Body of pancreas (tissue), 4 donors: ENCODE data around the gene CCDC110. TPM values are rescaled to one million over a fixed set of nuclear protein-coding genes. Genes with fewer than 3 reads are reported as not detected.
A peak's percentile ranks its signal among the peaks of the same experiment; 100 is the strongest.

Experiments
- ATAC-seq: fragments of 150-250 bp; one replicate; pipeline ENCODE4 v1.9.1; 2016
- DNase-seq, 4 donors: peaks; one replicate each; pipeline ENCODE4 v3.0.0-alpha.2; 2019
- H3K27ac ChIP-seq, 4 donors: fragments of 200-600 bp; sonication (generic); 1 replicate in 3 of 4; 2 replicates in 1 of 4; pipeline versions ENCODE4 v1.5.1 to v1.6.1; 2016 to 2019; ENCODE audit warnings: mild to moderate bottlenecking in 1 of 4, mixed read lengths in 1 of 4, moderate library complexity in 1 of 4
- H3K27me3 ChIP-seq, 2 donors: fragments of 200-600 bp; sonication (generic); one replicate each; pipeline ENCODE4 v1.6.0; 2016; ENCODE audit warnings: mild to moderate bottlenecking in 1 of 2
- H3K36me3 ChIP-seq, 2 donors: fragments of 200-600 bp; sonication (generic); replicated peaks in 1 of 2; 2 replicates each; pipeline ENCODE4 v1.5.1; 2016; ENCODE audit warnings: low read depth in 2 of 2; ENCODE audit not compliant: insufficient read depth in 1 of 2
- H3K4me1 ChIP-seq: fragments of 200-600 bp; sonication (generic); one replicate; pipeline ENCODE4 v1.6.0; 2016
- H3K4me3 ChIP-seq, 2 donors: fragments of 200-600 bp; sonication (generic); 1 replicate in 1 of 2; 2 replicates in 1 of 2; pipeline ENCODE4 v1.5.1; 2016 to 2019
- H3K9me3 ChIP-seq, 3 donors: fragments of 200-600 bp; sonication (generic); 1 replicate in 2 of 3; 2 replicates in 1 of 3; pipeline ENCODE4 v1.5.1; 2016
- POLR2A ChIP-seq, 3 donors: fragments of 450-650 bp; IDR thresholded peaks; one replicate each; pipeline ENCODE4 v1.6.1; 2016; ENCODE audit warnings: antibody characterized with exemption in 3 of 3, mild to moderate bottlenecking in 2 of 3
- WGBS, 2 donors: methylation state at CpG; one replicate each; pipeline ENCODE4 v1.1.5; 2017; 5-methylcytosine and 5-hydroxymethylcytosine counted together
- intact Hi-C: fragments of 100-400 bp; cut with DNase I; formaldehyde crosslinking; loops from one replicate; pipeline ENCODE4 v1.15.1; 2023
- total RNA-seq, 2 donors: library from RNA; depleted of rRNA; stranded (reverse); fragments of >200 nt; gene quantifications; one replicate each; pipeline ENCODE4 v1.1.0, GENCODE V29; 2016
- TF ChIP-seq, protein P1 (sequence below), 7 experiments: fragments of 450-650 bp in 4 of 7; fragments of 200-600 bp in 3 of 7; sonication (generic) in 3 of 7; IDR thresholded peaks; one replicate each; pipeline ENCODE4 v1.5.1; 2016 to 2019; ENCODE audit warnings: antibody characterized with exemption in 7 of 7

Gene CCDC110
- total RNA-seq, 2 donors from 2014 or later, result 15.3 to 20.1 TPM

DNA sequence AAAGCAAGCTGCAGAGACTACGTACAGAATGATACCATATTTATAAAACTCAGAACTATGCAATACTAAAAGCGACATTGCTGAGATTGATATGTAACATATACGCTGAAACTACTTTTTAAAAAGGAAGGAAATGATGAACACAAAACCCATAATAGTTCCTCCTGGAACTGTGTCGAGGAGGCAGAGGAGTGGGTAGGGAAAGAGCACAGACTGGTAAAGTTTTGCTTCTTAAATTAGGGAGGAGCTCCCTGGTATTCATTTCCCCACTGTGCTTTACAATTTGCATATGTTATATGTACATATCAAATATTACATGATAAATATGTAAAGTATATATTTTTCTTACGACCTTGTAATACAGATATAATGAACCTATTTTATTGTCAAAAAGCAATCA is 59.7 kb downstream of the CCDC110 start:
- no peaks in the 10 kb centered on the region for H3K9me3 ChIP-seq
- H3K27me3 ChIP-seq, result no peaks in the 10 kb centered on the region
- H3K4me1 ChIP-seq, result peaks cover 3% of the 10 kb centered on the region
- no peak overlapping the region for H3K4me3 ChIP-seq
- TF ChIP-seq, protein P1, sequence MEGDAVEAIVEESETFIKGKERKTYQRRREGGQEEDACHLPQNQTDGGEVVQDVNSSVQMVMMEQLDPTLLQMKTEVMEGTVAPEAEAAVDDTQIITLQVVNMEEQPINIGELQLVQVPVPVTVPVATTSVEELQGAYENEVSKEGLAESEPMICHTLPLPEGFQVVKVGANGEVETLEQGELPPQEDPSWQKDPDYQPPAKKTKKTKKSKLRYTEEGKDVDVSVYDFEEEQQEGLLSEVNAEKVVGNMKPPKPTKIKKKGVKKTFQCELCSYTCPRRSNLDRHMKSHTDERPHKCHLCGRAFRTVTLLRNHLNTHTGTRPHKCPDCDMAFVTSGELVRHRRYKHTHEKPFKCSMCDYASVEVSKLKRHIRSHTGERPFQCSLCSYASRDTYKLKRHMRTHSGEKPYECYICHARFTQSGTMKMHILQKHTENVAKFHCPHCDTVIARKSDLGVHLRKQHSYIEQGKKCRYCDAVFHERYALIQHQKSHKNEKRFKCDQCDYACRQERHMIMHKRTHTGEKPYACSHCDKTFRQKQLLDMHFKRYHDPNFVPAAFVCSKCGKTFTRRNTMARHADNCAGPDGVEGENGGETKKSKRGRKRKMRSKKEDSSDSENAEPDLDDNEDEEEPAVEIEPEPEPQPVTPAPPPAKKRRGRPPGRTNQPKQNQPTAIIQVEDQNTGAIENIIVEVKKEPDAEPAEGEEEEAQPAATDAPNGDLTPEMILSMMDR (IDR thresholded peaks at IDR 0.05), result no peak
- ATAC-seq (no peak), DNase-seq (no peak)
- H3K36me3 ChIP-seq, result peaks cover 0 to 7% of the 10 kb centered on the region in 2 donors
- no peak overlapping the region for H3K27ac ChIP-seq
- WGBS, 2 donors, result 78 to 83% methylated on average over 5 of the region's 5 CpGs
- intact Hi-C loops, result no loop called here

DNA sequence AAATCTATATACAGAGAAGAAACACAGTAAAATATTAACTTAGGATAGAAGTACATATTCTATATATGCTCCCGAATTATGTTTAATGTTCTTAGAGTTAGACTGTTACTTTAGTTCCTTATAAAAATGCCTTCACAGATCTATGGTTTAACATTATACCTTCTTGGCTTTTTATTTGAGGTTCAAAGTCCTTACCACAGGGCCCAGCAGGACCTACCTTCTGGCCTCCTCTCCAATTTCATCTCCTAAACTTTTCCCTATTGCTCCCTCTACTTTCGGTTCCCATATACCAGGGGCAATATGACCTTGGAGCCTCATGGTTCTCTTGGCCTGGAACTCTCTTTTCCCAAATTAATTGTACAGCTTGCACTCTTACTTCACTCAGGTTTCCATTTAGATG is 63.1 kb downstream of the CCDC110 start:
- Histone ChIP-seq H3K27ac (no peak overlapping the region), H3K4me1 (peaks cover 21% of the 10 kb centered on the region), H3K9me3 (no peaks in the 10 kb centered on the region), H3K27me3 (no peaks in the 10 kb centered on the region), H3K4me3 (no peak overlapping the region), H3K36me3 (peaks cover 0 to 4% of the 10 kb centered on the region in 2 donors)
- 96 to 99% methylated on average over 2 of the region's 2 CpGs for WGBS, 2 donors
- ATAC-seq, result no peak
- no peak for DNase-seq
- intact Hi-C loops, result no loop called here
- TF ChIP-seq POLR2A (IDR thresholded peaks at IDR 0.05), result no peak
- TF ChIP-seq, protein P1 (IDR thresholded peaks at IDR 0.05), result no peak

DNA sequence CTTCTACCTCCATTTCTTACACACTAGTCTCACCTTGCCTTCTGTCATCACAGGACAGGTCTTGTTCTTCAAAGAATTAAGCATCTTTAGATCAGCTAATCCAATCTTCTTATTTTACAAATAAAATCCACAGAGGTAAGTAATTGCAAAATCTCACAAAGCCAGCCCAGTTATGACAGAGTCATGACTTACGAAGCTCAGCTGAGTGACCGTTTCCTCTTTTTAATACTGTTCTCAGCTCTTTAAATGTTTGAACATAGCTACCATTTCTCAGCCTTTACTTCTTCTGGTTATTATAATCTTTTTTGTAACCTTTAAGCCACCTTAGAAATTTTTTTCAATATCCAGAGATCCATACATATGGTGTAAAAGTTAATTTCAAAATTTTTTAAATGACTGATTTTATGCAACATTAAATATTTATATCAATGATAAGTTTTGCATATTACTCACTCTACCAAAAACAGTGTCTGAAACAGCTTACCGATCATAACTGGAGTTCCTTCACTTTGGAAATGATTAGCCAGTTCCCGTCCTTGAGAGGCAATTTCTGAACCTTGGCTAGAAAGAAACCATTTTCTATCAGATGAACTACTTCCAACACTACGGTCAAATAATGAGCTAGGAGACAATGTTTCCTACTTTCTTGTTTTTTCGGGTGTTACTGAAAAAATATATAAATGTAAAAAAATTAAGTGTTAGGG is 66.1 kb downstream of the CCDC110 start:
- H3K27me3 ChIP-seq, result no peaks in the 10 kb centered on the region
- peak overlapping the region in 3 of 4 donors; percentile 34 to 75 (median 51) for H3K27ac ChIP-seq
- TF ChIP-seq, protein P1 (IDR thresholded peaks at IDR 0.05), result no peak
- TF ChIP-seq POLR2A (IDR thresholded peaks at IDR 0.05), result no peak
- 46 to 49% methylated on average over 6 of the region's 6 CpGs for WGBS, 2 donors
- no peaks in the 10 kb centered on the region for H3K9me3 ChIP-seq
- DNase-seq (no peak), ATAC-seq (peak; percentile 66)
- H3K4me1 ChIP-seq, result peaks cover 31% of the 10 kb centered on the region
- intact Hi-C loops, result no loop called here
- H3K4me3 ChIP-seq, result no peak overlapping the region
- H3K36me3 ChIP-seq, result peaks cover 0 to 4% of the 10 kb centered on the region in 2 donors

DNA sequence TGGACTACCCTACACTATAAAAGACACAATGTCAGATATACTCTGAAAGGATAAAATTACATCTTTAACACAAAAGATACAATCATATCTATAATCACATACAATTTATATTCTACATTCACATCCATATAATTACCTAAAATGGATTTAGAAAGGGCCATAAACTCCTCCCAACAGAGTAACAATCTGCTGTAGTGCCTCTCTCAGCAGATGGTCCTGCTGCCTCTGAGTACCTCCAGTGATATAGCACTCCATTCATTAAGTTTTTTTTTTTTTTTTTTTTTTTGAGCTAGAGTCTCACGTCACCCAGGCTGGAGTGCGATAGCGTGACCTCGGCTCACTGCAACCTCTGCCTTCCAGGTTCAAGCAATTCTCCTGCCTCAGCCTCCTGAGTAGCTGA is 67.5 kb downstream of the CCDC110 start:
- WGBS, 2 donors, result 94 to 95% methylated on average over 4 of the region's 4 CpGs
- TF ChIP-seq, protein P1 (IDR thresholded peaks at IDR 0.05), result no peak
- TF ChIP-seq POLR2A (IDR thresholded peaks at IDR 0.05), result no peak
- H3K4me1 ChIP-seq, result peaks cover 34% of the 10 kb centered on the region
- ATAC-seq (no peak), DNase-seq (no peak)
- H3K27ac ChIP-seq, result no peak overlapping the region
- intact Hi-C loops, result no loop called here
- no peaks in the 10 kb centered on the region for H3K9me3 ChIP-seq
- H3K27me3 ChIP-seq, result no peaks in the 10 kb centered on the region
- no peak overlapping the region for H3K4me3 ChIP-seq
- H3K36me3 ChIP-seq, result peaks cover 0 to 7% of the 10 kb centered on the region in 2 donors

DNA sequence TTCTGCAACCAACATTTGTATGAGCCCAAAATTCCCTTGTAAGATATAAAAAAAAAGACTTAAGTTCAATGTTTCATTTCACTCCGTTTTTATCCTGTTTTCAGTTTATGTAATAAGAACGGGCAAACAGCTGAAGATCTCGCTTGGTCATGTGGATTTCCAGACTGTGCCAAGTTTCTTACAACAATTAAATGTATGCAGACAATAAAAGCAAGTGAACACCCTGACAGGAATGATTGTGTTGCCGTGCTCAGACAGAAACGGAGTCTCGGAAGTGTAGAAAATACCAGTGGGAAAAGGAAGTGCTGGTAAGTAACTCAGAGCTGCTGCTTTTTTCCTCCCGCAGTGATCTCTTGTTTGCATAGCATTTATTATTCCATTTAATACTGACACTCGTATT is 72.1 kb downstream of the CCDC110 start:
- H3K27me3 ChIP-seq, result no peaks in the 10 kb centered on the region
- H3K4me3 ChIP-seq, result no peak overlapping the region
- WGBS, 2 donors, result 34 to 36% methylated on average over 8 of the region's 8 CpGs
- TF ChIP-seq, protein P1 (IDR thresholded peaks at IDR 0.05), result no peak
- no peak for TF ChIP-seq POLR2A (IDR thresholded peaks at IDR 0.05)
- intact Hi-C loops, result no loop called here
- H3K4me1 ChIP-seq, result peaks cover 33% of the 10 kb centered on the region
- H3K9me3 ChIP-seq, result no peaks in the 10 kb centered on the region
- ATAC-seq (no peak), DNase-seq (peak in 1 of 4 donors; percentile 23)
- peak overlapping the region; percentile 34 to 100 (median 100) for H3K27ac ChIP-seq
- peaks cover 0 to 3% of the 10 kb centered on the region in 2 donors for H3K36me3 ChIP-seq
